ENCODE measurements around the gene FBL.

Gene FBL

DNA sequence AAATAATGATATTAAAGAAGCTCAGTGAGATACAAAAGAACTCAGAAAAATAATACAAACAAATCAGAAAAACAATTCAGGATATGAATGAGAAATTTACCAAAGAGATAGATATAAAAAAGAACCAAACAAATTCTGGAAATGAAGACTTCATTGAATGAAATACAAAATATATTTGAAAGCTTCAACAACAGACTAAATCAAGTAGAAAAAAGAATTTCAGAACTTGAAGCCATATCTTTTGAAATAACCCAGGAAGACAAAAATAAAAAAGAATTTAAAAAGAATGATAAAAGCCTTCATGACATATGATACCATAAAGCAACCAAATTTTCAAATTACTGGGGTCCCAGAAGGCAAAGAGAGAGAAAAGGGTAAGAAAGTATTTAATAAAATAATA is 57.9 kb downstream of the FBL start:
- no peak for DNase-seq (ENCODE audit: low spot score)

Measured in hepatic stellate cell (primary cell).